PC-9 (cell line): ENCODE data around the gene EPS8L3.

Source experiments
- EZH2 ChIP-seq: fragments of 200-600 bp; sonication (generic); IDR thresholded peaks from 2 replicates; pipeline ENCODE4 v1.8.0; 2017; ENCODE audit warnings: antibody characterized with exemption, low read depth
- TF ChIP-seq, protein P1 (sequence below): fragments of 200-600 bp; sonication (generic); conservative IDR thresholded peaks from 2 replicates; pipeline ENCODE4 v1.6.1; 2017; ENCODE audit warnings: mixed run types, antibody characterized with exemption, mild to moderate bottlenecking, moderate library complexity

DNA sequence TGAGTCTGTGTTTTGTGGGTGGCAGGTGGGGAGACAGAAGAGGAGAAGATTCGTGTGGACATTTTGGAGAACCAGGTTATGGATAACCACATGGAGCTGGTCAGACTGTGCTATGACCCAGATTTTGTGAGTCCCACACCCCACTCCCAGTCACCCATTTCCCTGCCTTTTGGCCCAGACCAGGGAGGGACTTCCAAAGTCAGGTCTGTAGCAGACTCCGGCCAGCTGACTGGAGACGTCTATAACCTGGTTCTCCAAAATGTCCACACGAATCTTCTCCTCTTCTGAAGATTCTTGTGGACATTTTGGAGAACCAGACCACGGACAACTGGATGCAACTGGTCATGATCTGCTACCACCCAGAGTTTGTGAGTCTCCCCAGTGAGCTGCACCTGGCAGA is 50.1 kb downstream of the EPS8L3 start:
- TF ChIP-seq, protein P1, sequence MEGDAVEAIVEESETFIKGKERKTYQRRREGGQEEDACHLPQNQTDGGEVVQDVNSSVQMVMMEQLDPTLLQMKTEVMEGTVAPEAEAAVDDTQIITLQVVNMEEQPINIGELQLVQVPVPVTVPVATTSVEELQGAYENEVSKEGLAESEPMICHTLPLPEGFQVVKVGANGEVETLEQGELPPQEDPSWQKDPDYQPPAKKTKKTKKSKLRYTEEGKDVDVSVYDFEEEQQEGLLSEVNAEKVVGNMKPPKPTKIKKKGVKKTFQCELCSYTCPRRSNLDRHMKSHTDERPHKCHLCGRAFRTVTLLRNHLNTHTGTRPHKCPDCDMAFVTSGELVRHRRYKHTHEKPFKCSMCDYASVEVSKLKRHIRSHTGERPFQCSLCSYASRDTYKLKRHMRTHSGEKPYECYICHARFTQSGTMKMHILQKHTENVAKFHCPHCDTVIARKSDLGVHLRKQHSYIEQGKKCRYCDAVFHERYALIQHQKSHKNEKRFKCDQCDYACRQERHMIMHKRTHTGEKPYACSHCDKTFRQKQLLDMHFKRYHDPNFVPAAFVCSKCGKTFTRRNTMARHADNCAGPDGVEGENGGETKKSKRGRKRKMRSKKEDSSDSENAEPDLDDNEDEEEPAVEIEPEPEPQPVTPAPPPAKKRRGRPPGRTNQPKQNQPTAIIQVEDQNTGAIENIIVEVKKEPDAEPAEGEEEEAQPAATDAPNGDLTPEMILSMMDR, result no peak
- no peak for TF ChIP-seq EZH2
